IMR-90 (cell line): Measurements from ENCODE around the gene ZNF524. TPM values are rescaled to one million over a fixed set of nuclear protein-coding genes. Genes with fewer than 3 reads are reported as not detected.
A peak's percentile ranks its signal among the peaks of the same experiment; 100 is the strongest.
"Not testable (repeated sequence)": the region's sequence is repeated elsewhere in the genome, so short reads cannot be mapped to it uniquely, and the experiment has no call there.

Experiments
- ATAC-seq: fragments of 200-7000 bp; cut with Tn5 transposase; 2 replicates; pipeline ENCODE4 v1.9.1; 2020; ENCODE audit warnings: low read depth, mild to moderate bottlenecking, moderate library complexity
- BruUV-seq: library from RNA; stranded (reverse); fragments of 400-500 nt; replicated peaks from 2 replicates; lab custom pipeline; 2021; lab: Mats Ljungman, UMichigan
- CTCF ChIA-PET: fragments of 300-600 bp; formaldehyde crosslinking; extraction: SDS; loops from one replicate; lab custom pipeline; 2021; ENCODE audit warnings: antibody characterized with exemption; lab: Yijun Ruan, JAX
- POLR2A ChIA-PET: fragments of 300-600 bp; sonication (Branson Sonifier 250); formaldehyde crosslinking; loops from one replicate; lab custom pipeline; 2022; ENCODE audit warnings: antibody characterized with exemption; ENCODE audit not compliant: unreplicated experiment; lab: Charles Lee
- DNase-seq: peaks from one replicate; pipeline ENCODE4 v3.0.0; 2013
- H2AFZ ChIP-seq: replicated peaks from 2 replicates; pipeline ENCODE3; 2013; ENCODE audit warnings: low read length, mild to moderate bottlenecking; ENCODE audit not compliant: poor library complexity
- H2AK5ac ChIP-seq: 2 replicates; pipeline ENCODE4 v1.6.1; 2013; ENCODE audit warnings: low read depth, low read length, inconsistent platforms
- H2AK9ac ChIP-seq: replicated peaks from 2 replicates; pipeline ENCODE3; 2013; ENCODE audit warnings: mild to moderate bottlenecking, low read depth, low read length, moderate library complexity; ENCODE audit not compliant: poor library complexity
- H2BK120ac ChIP-seq: 2 replicates; pipeline ENCODE4 v1.6.1; 2013; ENCODE audit warnings: low read depth, low read length, inconsistent platforms
- H2BK15ac ChIP-seq: 3 replicates; pipeline ENCODE4 v1.6.1; 2013; ENCODE audit warnings: low read depth, low read length, inconsistent platforms
- H2BK20ac ChIP-seq: 2 replicates; pipeline ENCODE4 v1.6.1; 2013; ENCODE audit warnings: low read depth, mild to moderate bottlenecking, inconsistent platforms, low read length, moderate library complexity
- H2BK5ac ChIP-seq: 2 replicates; pipeline ENCODE4 v1.6.1; 2013; ENCODE audit warnings: mild to moderate bottlenecking, low read depth, low read length, inconsistent platforms; ENCODE audit not compliant: poor library complexity, severe bottlenecking
- H3K14ac ChIP-seq: replicated peaks from 2 replicates; pipeline ENCODE4 v1.6.1; 2013; ENCODE audit warnings: low read depth, low read length, inconsistent platforms
- H3K18ac ChIP-seq: 2 replicates; pipeline ENCODE4 v1.6.1; 2013; ENCODE audit warnings: low read depth, low read length, control low read depth
- H3K23ac ChIP-seq: 2 replicates; pipeline ENCODE4 v1.6.1; 2013; ENCODE audit warnings: low read depth, low read length, inconsistent platforms
- H3K27ac ChIP-seq: 2 replicates; pipeline ENCODE4 v1.5.1; 2013; ENCODE audit warnings: mild to moderate bottlenecking, control low read depth, low read length; ENCODE audit not compliant: insufficient read depth
- H3K27me3 ChIP-seq: 2 replicates; pipeline ENCODE4 v1.6.1; 2013; ENCODE audit warnings: low read length; ENCODE audit not compliant: control insufficient read depth, insufficient read depth
- H3K36me3 ChIP-seq: 2 replicates; pipeline ENCODE4 v1.6.1; 2013; ENCODE audit warnings: low read length, mixed read lengths; ENCODE audit not compliant: control insufficient read depth, insufficient read depth
- H3K4ac ChIP-seq: 2 replicates; pipeline ENCODE4 v1.6.1; 2013; ENCODE audit warnings: low read depth, low read length, inconsistent platforms
- H3K4me1 ChIP-seq: 2 replicates; pipeline ENCODE4 v1.6.1; 2013; ENCODE audit warnings: low read length, mixed read lengths; ENCODE audit not compliant: control insufficient read depth, insufficient read depth
- H3K4me2 ChIP-seq: 2 replicates; pipeline ENCODE4 v1.6.1; 2013; ENCODE audit warnings: low read depth, mild to moderate bottlenecking, control low read depth, low read length, moderate library complexity
- H3K4me3 ChIP-seq: 2 replicates; pipeline ENCODE4 v1.5.1; 2013; ENCODE audit warnings: low read depth, mild to moderate bottlenecking, control low read depth, low read length, moderate library complexity; ENCODE audit not compliant: insufficient read depth
- H3K56ac ChIP-seq: 2 replicates; pipeline ENCODE4 v1.6.1; 2013; ENCODE audit warnings: low read length, inconsistent platforms; ENCODE audit not compliant: insufficient read depth; ENCODE audit errors: extremely low read depth
- H3K79me1 ChIP-seq, 2 experiments: 2 replicates each; pipeline ENCODE4 v1.6.1; 2013; ENCODE audit warnings: low read length in 2 of 2, inconsistent platforms in 1 of 2, low read depth in 1 of 2
- H3K9ac ChIP-seq: 2 replicates; pipeline ENCODE4 v1.6.1; 2013; ENCODE audit warnings: low read depth, low read length, control low read depth
- H3K9me1 ChIP-seq: 2 replicates; pipeline ENCODE4 v1.6.1; 2013; ENCODE audit warnings: low read length, inconsistent platforms; ENCODE audit not compliant: insufficient read depth
- H3K9me3 ChIP-seq: 2 replicates; pipeline ENCODE4 v1.6.1; 2013; ENCODE audit warnings: low read length; ENCODE audit not compliant: control insufficient read depth, insufficient read depth
- H4K20me1 ChIP-seq: 2 replicates; pipeline ENCODE4 v1.6.1; 2013; ENCODE audit warnings: low read length, inconsistent platforms; ENCODE audit not compliant: insufficient read depth
- H4K5ac ChIP-seq: 2 replicates; pipeline ENCODE4 v1.6.1; 2013; ENCODE audit warnings: mild to moderate bottlenecking, low read depth, low read length, control low read depth
- H4K8ac ChIP-seq, 2 experiments: 2 replicates each; pipeline ENCODE4 v1.6.1; 2013; ENCODE audit warnings: low read depth in 2 of 2, low read length in 2 of 2, control low read depth in 1 of 2, inconsistent platforms in 1 of 2
- H4K91ac ChIP-seq: 2 replicates; pipeline ENCODE4 v1.6.1; 2013; ENCODE audit warnings: low read depth, low read length, inconsistent platforms; ENCODE audit not compliant: insufficient read depth
- WGBS, 2 experiments: methylation state at CpG; one replicate each; pipeline versions ENCODE4 v1.1.5 to v1.1.7; 2013; ENCODE audit warnings: missing lambda C conversion rate in 2 of 2; ENCODE audit not compliant: insufficient read length in 1 of 2; ENCODE audit errors: extremely low coverage in 2 of 2; 5-methylcytosine and 5-hydroxymethylcytosine counted together
- dilution Hi-C: fragments of 300-500 bp; cut with HindIII; formaldehyde crosslinking; loops from one replicate; pipeline ENCODE4 v1.14.3; 2018; ENCODE audit warnings: low sequenced_read_pairs; ENCODE audit not compliant: unreplicated experiment
- in situ Hi-C: fragments of 300-500 bp; cut with MboI; formaldehyde crosslinking; loops from 3 replicates; pipeline ENCODE4 v1.14.3; 2019; ENCODE audit warnings: low sequenced_read_pairs, inconsistent platforms, mixed read lengths
- intact Hi-C: fragments of 100-400 bp; cut with micrococcal nuclease; formaldehyde crosslinking; loops from 2 replicates; pipeline ENCODE4 v1.10.0; 2022
- polyA plus RNA-seq, 3 experiments: library from polyadenylated mRNA; depleted of rRNA; stranded (reverse); fragments of >200 nt; gene quantifications; 2 replicates each; pipeline ENCODE4 v1.2.3, GENCODE V29; 2012; ENCODE audit warnings: low replicate concordance in 1 of 3
- total RNA-seq: library from RNA; depleted of rRNA; stranded (reverse); fragments of >200 nt; gene quantifications from 2 replicates; pipeline ENCODE4 v1.2.3, GENCODE V29; 2012

The ZNF524 gene
- total and polyA plus RNA-seq, 2 of the 4 experiments (the other 2 are of a cell fraction): 2.3 to 6.6 TPM

DNA sequence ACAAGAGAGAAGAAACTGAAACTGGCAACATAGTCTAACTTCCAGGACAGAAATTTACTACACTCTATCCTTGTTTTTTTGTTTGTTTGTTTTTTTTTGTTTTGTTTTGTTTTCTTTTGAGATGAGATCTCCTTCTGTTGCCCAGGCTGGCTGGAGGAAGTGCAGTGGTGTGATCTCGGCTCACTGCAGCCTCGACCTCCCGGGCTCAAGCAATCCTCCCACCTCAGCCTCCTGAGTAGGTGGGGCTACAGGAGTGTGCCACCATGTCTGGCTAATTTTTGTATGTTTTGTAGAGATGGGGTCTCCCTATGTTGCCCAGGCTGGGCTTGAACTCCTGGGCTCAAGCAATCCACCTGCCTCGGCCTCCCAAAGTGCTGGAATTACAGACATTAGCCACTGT, 17.8 kb upstream of the ZNF524 start:
- H2BK120ac ChIP-seq, H2AK9ac ChIP-seq, H3K56ac ChIP-seq, H3K4me3 ChIP-seq, H2AK5ac ChIP-seq, BruUV-seq, DNase-seq, H4K8ac ChIP-seq, H2AFZ ChIP-seq, H4K20me1 ChIP-seq, H3K14ac ChIP-seq, H3K36me3 ChIP-seq, H3K27ac ChIP-seq, H4K91ac ChIP-seq, H3K9me3 ChIP-seq, in situ Hi-C loops, H3K23ac ChIP-seq, intact Hi-C loops, H3K9ac ChIP-seq, H3K27me3 ChIP-seq, dilution Hi-C loops, H3K18ac ChIP-seq, CTCF ChIA-PET, H2BK15ac ChIP-seq, H3K4ac ChIP-seq, ATAC-seq, H2BK5ac ChIP-seq, H2BK20ac ChIP-seq, H4K5ac ChIP-seq: not testable (repeated sequence)
- Histone ChIP-seq H3K9me1 (peaks cover 10% of the 10 kb centered on the region), H3K79me1 (peaks cover 4 to 20% of the 10 kb centered on the region in 2 experiments; a peak in 3 of 4 replicates), H3K4me1 (peaks cover 14% of the 10 kb centered on the region), H3K4me2 (peak overlapping the region; percentile 55; the same call in 1 of the 2 replicates)
- POLR2A ChIA-PET: interaction anchor here (1.2 kb wide), 1 partner anchor 17 kb away, joined by 3 read pairs; the partner anchor contains the start of gene FIZ1
- WGBS, 2 experiments: no CpG with 5 or more reads among the region's 4 CpGs

- H3K4me2 ChIP-seq, H3K27me3 ChIP-seq, H3K56ac ChIP-seq, H3K23ac ChIP-seq, in situ Hi-C loops, H3K14ac ChIP-seq, H4K8ac ChIP-seq, H3K4me3 ChIP-seq, H3K27ac ChIP-seq, H2BK20ac ChIP-seq, ATAC-seq, H2BK5ac ChIP-seq, BruUV-seq, H3K4ac ChIP-seq, H3K36me3 ChIP-seq, H3K18ac ChIP-seq, H2AK5ac ChIP-seq, dilution Hi-C loops, intact Hi-C loops, H4K91ac ChIP-seq, CTCF ChIA-PET, H2AFZ ChIP-seq, H2BK120ac ChIP-seq, H3K9me3 ChIP-seq, H4K20me1 ChIP-seq, DNase-seq, H3K9ac ChIP-seq, H4K5ac ChIP-seq, H2AK9ac ChIP-seq, H2BK15ac ChIP-seq: not testable (repeated sequence)
- Histone ChIP-seq H3K4me1 (peaks cover 14% of the 10 kb centered on the region), H3K79me1 (peaks cover 4 to 17% of the 10 kb centered on the region in 2 experiments; a peak in 3 of 4 replicates), H3K9me1 (peaks cover 10% of the 10 kb centered on the region)
- no CpG with 5 or more reads among the region's 8 CpGs for WGBS, 2 experiments
- POLR2A ChIA-PET: interaction anchor here (0.6 kb wide), 1 partner anchor 58 kb away, joined by 5 read pairs; no protein-coding TSS in a partner anchor
Measured at GRCh38 chr19:55583897-55584296, 16.2 kb upstream of the ZNF524 start.
